Bronchial epithelial cell (primary cell): ENCODE results near the gene NDUFV3. TPM values are rescaled to one million over a fixed set of nuclear protein-coding genes. Genes with fewer than 3 reads are reported as not detected.

ENCODE experiments used
- DNase-seq: peaks from one replicate; pipeline ENCODE4 v3.0.0-alpha.2; 2010; ENCODE audit warnings: low read depth
- FAIRE-seq: peaks from 2 replicates; lab custom pipeline; 2011; peaks lifted over from hg19 to GRCh38; lab: Jason Lieb, UNC
- H3K27me3 ChIP-seq: 2 replicates; pipeline ENCODE4 v1.5.1; 2011; ENCODE audit warnings: low read length; ENCODE audit not compliant: control insufficient read depth, insufficient read depth
- H3K36me3 ChIP-seq: 2 replicates; pipeline ENCODE4 v1.5.1; 2011; ENCODE audit warnings: low read length; ENCODE audit not compliant: control insufficient read depth, insufficient read depth
- H3K4me3 ChIP-seq: 2 replicates; pipeline ENCODE4 v1.5.1; 2011; ENCODE audit warnings: mild to moderate bottlenecking, low read depth, low read length, control low read depth
- CTCF ChIP-seq: IDR thresholded peaks from 2 replicates; pipeline ENCODE4 v1.5.1; 2011; ENCODE audit warnings: mild to moderate bottlenecking, moderate library complexity, low read length, control low read depth, inconsistent platforms; ENCODE audit not compliant: insufficient read depth, severe bottlenecking
- total RNA-seq: library from RNA; depleted of rRNA; stranded (reverse); fragments of >200 nt; gene quantifications from 2 replicates; pipeline ENCODE4 v1.2.1, GENCODE V29; 2014

NDUFV3 gene
- total RNA-seq, 1 donor from 2014 or later: 29.7 TPM

GRCh38 chr21:42855171-42855936 is 37.8 kb upstream of the NDUFV3 start:
- no peak for TF ChIP-seq CTCF
- DNase-seq (no peak), FAIRE-seq (no peak)
- no peaks in the 10 kb centered on the region for H3K27me3 ChIP-seq
- H3K36me3 ChIP-seq: peaks cover 54% of the 10 kb centered on the region
- H3K4me3 ChIP-seq: no peak overlapping the region

DNA sequence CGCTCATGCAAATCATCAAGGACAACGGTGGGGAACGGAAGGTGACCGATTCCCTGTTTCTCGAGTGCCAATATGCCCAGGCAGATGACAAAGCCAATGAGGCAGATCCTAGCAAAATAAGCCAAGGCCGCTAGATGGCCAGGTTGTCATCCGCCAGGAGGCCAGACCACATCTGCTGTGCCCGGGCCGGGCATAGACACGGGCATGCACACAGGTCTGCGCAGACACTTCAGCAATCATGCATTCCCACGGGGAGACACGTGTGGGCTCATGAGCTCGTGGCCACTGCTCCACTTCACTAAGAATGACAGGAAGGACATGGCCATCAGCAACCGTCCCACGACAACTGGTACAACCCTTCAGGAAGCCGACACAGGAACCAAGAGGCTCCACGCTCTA is 37.2 kb upstream of the NDUFV3 start:
- DNase-seq (no peak), FAIRE-seq (no peak)
- Histone ChIP-seq H3K36me3 (peaks cover 54% of the 10 kb centered on the region), H3K27me3 (no peaks in the 10 kb centered on the region), H3K4me3 (no peak overlapping the region)
- TF ChIP-seq CTCF: no peak

- TF ChIP-seq CTCF: no peak
- H3K36me3 ChIP-seq: peaks cover 51% of the 10 kb centered on the region
- no peaks in the 10 kb centered on the region for H3K27me3 ChIP-seq
- DNase-seq (no peak), FAIRE-seq (no peak)
- H3K4me3 ChIP-seq: no peak overlapping the region
Observed at GRCh38 chr21:42857216-42857615, 35.9 kb upstream of the NDUFV3 start.

GRCh38 chr21:42858185-42858847 is 34.8 kb upstream of the NDUFV3 start:
- peaks cover 58% of the 10 kb centered on the region for H3K36me3 ChIP-seq
- FAIRE-seq: no peak
- no peak for TF ChIP-seq CTCF

GRCh38 chr21:42858957-42859890 is 33.9 kb upstream of the NDUFV3 start:
- TF ChIP-seq CTCF: no peak
- H3K36me3 ChIP-seq: peaks cover 55% of the 10 kb centered on the region
- H3K27me3 ChIP-seq: no peaks in the 10 kb centered on the region
- no peak for FAIRE-seq
- no peak overlapping the region for H3K4me3 ChIP-seq
- DNase-seq: no peak

More at GRCh38 chr21:42858185-42858847, 34.8 kb upstream of the NDUFV3 start:
- no peaks in the 10 kb centered on the region for H3K27me3 ChIP-seq
- no peak for DNase-seq
- no peak overlapping the region for H3K4me3 ChIP-seq
